ENCODE measurements around the gene TSPAN3. TPM values are rescaled to one million over a fixed set of nuclear protein-coding genes. Genes with fewer than 3 reads are reported as not detected.

The TSPAN3 gene
- total and polyA plus RNA-seq, 2 donors, result 108 to 127 TPM

DNA sequence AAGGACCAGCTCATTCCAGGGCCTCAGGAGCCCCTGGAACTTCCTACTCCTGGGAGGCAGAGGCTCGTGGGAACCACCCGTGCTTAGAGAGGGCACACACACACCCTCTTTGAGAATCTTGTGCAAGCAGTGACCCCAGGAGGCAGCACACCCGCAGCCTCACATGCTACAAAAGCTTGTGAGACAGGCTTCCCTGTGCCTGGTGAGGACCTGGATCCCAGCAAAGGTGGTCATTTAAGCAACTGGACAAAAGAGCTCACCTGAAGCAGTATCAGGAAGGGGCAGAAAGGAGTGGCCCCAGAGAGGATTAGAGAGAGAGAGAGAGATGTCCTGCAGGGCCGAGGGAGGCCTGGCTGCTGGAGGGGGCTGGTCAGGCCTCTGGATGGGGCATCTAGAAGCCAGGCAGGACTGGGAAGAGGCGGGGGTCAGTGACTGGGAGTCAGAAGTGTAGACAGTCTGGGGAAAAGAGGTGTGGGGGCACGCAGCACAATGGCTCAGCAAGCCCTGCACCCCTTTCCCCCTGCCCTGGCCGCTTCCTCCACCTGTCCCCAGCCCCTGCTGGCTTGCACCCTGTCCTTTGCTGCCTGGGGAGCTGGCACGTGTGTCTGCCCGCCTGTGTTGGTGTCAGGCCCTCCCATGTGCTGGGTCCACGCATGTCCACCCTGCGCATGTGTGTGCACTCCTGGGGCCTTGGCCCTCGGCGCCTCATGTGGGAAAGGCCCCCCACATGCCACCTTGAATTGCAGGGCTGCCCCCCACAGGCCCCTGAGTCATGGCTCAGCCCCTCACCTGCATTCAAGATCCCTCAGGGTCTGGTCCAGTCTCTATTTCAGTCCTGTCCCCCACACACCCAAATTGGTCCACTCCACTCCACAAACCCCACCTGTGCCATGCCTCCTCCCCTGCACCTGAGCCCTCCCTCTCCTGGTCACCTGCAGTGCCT, 36.9 kb downstream of the TSPAN3 start:
- Histone ChIP-seq H3K36me3 (ENCODE audit: control insufficient read depth in 2 of 2, insufficient read depth in 2 of 2, low read length in 1 of 2) (peaks cover 20 to 22% of the 10 kb centered on the region in 2 donors), H3K9me3 (ENCODE audit: control insufficient read depth in 2 of 2, insufficient read depth in 1 of 2, low read length in 1 of 2) (peaks cover 0 to 14% of the 10 kb centered on the region in 2 donors), H3K27me3 (ENCODE audit: control insufficient read depth in 2 of 2, insufficient read depth in 1 of 2, low read length in 1 of 2) (no peaks in the 10 kb centered on the region), H3K4me1 (ENCODE audit: control insufficient read depth in 2 of 2, insufficient read depth in 2 of 2, low read length in 2 of 2) (peaks cover 9 to 15% of the 10 kb centered on the region in 2 donors), H3K27ac (ENCODE audit: low read depth in 1 of 2, low read length in 1 of 2) (no peak overlapping the region), H3K4me3 (ENCODE audit: low read length in 2 of 2) (no peak overlapping the region)
- no peak for DNase-seq (ENCODE audit: low read depth in 6 of 9, low spot score in 9 of 9)
- 96% methylated on average over 13 of the region's 13 CpGs for WGBS

DNA sequence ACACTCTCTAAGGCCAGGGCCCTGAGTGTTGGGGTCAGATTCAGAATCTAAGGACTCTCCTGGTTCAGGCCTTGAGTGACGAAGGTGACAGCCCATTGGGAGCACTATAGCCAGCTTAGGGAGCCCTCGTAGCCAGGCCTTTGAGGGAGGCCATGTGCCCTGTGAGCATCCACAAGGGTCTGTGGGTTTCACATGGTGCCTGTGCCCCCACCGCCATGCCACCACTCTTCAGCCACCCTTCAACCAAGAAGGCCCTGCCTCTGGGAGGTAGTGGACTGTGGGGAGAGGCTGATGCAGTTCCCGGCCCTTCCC, 37.5 kb downstream of the TSPAN3 start:
- H3K36me3 ChIP-seq (ENCODE audit: control insufficient read depth in 2 of 2, insufficient read depth in 2 of 2, low read length in 1 of 2), result peaks cover 16 to 28% of the 10 kb centered on the region in 2 donors
- H3K4me1 ChIP-seq (ENCODE audit: control insufficient read depth in 2 of 2, insufficient read depth in 2 of 2, low read length in 2 of 2), result peaks cover 9 to 18% of the 10 kb centered on the region in 2 donors
- peaks cover 0 to 14% of the 10 kb centered on the region in 2 donors for H3K9me3 ChIP-seq (ENCODE audit: control insufficient read depth in 2 of 2, insufficient read depth in 1 of 2, low read length in 1 of 2)
- H3K27me3 ChIP-seq (ENCODE audit: control insufficient read depth in 2 of 2, insufficient read depth in 1 of 2, low read length in 1 of 2), result no peaks in the 10 kb centered on the region
- 99% methylated on average over 4 of the region's 4 CpGs for WGBS
- H3K4me3 ChIP-seq (ENCODE audit: low read length in 2 of 2), result no peak overlapping the region
- H3K27ac ChIP-seq (ENCODE audit: low read depth in 1 of 2, low read length in 1 of 2), result no peak overlapping the region
- no peak for DNase-seq (ENCODE audit: low read depth in 6 of 9, low spot score in 9 of 9)

DNA sequence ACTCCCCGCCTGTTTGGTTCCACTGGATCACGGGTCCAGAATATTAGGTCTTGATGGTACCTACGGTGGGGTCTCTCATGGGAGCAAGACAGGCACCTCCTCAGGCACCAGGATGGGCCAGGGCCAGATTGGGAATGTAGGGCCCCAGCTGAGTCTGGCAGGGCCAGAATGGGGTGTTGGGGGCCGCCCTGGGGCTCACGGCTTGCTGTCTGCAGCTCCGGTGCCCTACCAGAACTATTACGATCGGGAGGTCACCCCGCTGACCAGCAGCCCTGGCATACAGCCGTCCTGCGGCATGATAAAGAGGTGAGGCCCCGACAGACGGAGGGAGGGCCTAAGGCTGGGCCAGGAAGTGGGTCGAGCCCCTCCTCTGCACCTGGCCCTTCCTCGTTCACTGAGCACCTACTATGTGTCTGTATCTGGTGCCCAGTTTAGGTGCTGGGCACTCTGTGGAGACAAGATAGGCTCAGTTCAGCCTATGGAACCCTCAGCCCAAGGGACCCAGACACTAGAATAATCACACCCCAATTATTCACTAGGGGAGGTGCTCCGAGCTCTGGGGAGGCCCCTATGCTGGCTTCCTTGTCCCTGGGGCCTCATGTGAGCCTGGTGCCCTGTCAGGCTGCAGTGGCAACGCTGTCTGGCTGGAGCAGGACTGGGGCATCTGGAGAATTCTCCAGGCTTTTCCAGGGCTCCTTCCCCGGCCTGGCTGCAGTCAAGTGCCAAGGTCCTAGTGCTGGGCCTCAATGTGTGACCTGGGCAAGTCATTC, 38.1 kb downstream of the TSPAN3 start:
- peaks cover 0 to 12% of the 10 kb centered on the region in 2 donors for H3K9me3 ChIP-seq (ENCODE audit: control insufficient read depth in 2 of 2, insufficient read depth in 1 of 2, low read length in 1 of 2)
- peaks cover 18 to 28% of the 10 kb centered on the region in 2 donors for H3K36me3 ChIP-seq (ENCODE audit: control insufficient read depth in 2 of 2, insufficient read depth in 2 of 2, low read length in 1 of 2)
- peaks cover 9 to 18% of the 10 kb centered on the region in 2 donors for H3K4me1 ChIP-seq (ENCODE audit: control insufficient read depth in 2 of 2, insufficient read depth in 2 of 2, low read length in 2 of 2)
- H3K27ac ChIP-seq (ENCODE audit: low read depth in 1 of 2, low read length in 1 of 2), result no peak overlapping the region
- WGBS, result 96% methylated on average over 18 of the region's 18 CpGs
- no peak overlapping the region for H3K4me3 ChIP-seq (ENCODE audit: low read length in 2 of 2)
- no peak for DNase-seq (ENCODE audit: low read depth in 6 of 9, low spot score in 9 of 9)
- H3K27me3 ChIP-seq (ENCODE audit: control insufficient read depth in 2 of 2, insufficient read depth in 1 of 2, low read length in 1 of 2), result no peaks in the 10 kb centered on the region

DNA sequence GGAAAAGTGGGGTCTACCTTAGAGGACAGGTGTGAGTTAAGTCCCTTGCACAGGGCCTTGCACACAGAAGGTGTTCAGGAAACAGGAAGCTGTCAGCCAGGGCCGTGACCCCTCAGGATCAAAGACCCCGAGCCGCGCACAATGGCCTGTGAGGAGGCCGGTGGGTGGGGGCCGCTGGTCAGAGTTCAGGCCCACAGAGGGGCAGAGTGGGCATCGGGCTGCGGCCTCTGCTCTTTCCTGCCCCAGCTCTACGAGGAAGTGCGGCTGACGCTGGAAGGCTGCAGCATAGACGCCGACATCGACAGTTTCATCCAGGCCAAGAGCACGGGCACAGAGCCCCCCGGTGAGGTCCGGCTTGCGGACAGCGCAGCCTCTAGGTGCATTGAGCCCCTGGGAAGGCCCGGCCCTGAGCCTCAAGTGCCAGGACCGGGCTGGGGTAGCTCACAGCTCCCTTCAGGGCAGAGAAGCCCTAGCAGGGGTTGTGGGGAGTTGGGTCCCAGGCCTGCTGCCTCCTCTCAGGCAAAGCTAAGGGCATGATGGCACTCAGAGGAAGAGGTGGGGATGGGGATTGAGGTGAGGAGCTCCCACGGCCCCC, 38.8 kb downstream of the TSPAN3 start:
- Histone ChIP-seq H3K27me3 (ENCODE audit: control insufficient read depth in 2 of 2, insufficient read depth in 1 of 2, low read length in 1 of 2) (no peaks in the 10 kb centered on the region), H3K9me3 (ENCODE audit: control insufficient read depth in 2 of 2, insufficient read depth in 1 of 2, low read length in 1 of 2) (peaks cover 0 to 5% of the 10 kb centered on the region in 2 donors), H3K4me3 (ENCODE audit: low read length in 2 of 2) (no peak overlapping the region), H3K4me1 (ENCODE audit: control insufficient read depth in 2 of 2, insufficient read depth in 2 of 2, low read length in 2 of 2) (peaks cover 9 to 18% of the 10 kb centered on the region in 2 donors), H3K27ac (ENCODE audit: low read depth in 1 of 2, low read length in 1 of 2) (no peak overlapping the region), H3K36me3 (ENCODE audit: control insufficient read depth in 2 of 2, insufficient read depth in 2 of 2, low read length in 1 of 2) (peaks cover 18 to 23% of the 10 kb centered on the region in 2 donors)
- 93% methylated on average over 22 of the region's 22 CpGs for WGBS
- no peak for DNase-seq (ENCODE audit: low read depth in 6 of 9, low spot score in 9 of 9)

DNA sequence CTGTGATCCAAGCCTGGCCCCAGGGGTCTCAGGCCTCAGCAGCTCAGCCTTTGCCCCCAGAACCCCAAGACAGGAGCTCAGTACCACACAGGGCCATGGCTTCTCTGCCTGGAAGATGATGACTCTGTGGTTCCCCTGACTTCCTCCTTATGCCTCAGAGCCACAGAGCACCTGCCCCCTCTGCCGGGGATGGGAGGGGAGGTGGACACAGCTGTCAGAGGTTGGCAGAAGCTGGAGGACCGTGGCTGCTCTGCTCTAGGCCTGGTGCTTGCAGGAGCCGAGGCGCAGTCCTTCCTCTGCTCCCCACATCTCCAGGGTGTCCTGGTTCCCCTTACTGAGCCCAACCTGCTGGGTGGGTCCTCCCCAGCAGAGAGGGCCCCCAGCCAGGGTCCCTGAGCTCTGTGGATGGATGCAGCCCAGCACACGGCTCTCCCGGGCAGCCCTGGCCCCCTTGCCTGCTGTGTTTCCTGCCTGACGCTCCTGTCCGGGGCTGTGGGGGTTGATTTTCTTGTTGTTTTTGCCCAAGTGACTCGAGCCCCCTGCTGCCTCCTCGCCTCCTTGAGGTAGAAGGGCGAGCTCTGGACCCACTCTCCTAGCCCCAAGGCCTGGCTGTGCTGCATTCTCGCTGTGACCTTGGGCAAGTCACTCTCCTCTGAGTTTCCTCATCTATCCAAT, 39.4 kb downstream of the TSPAN3 start:
- no peak overlapping the region for H3K4me3 ChIP-seq (ENCODE audit: low read length in 2 of 2)
- WGBS, result 62% methylated on average over 12 of the region's 12 CpGs
- no peaks in the 10 kb centered on the region for H3K27me3 ChIP-seq (ENCODE audit: control insufficient read depth in 2 of 2, insufficient read depth in 1 of 2, low read length in 1 of 2)
- peaks cover 13 to 17% of the 10 kb centered on the region in 2 donors for H3K36me3 ChIP-seq (ENCODE audit: control insufficient read depth in 2 of 2, insufficient read depth in 2 of 2, low read length in 1 of 2)
- no peaks in the 10 kb centered on the region for H3K9me3 ChIP-seq (ENCODE audit: control insufficient read depth in 2 of 2, insufficient read depth in 1 of 2, low read length in 1 of 2)
- DNase-seq (ENCODE audit: low read depth in 6 of 9, low spot score in 9 of 9), result peak in 7 of 9 donors; percentile 48 to 90 (median 68)
- peak overlapping the region; percentile 11 to 51 for H3K27ac ChIP-seq (ENCODE audit: low read depth in 1 of 2, low read length in 1 of 2)
- H3K4me1 ChIP-seq (ENCODE audit: control insufficient read depth in 2 of 2, insufficient read depth in 2 of 2, low read length in 2 of 2), result peaks cover 9 to 18% of the 10 kb centered on the region in 2 donors

DNA sequence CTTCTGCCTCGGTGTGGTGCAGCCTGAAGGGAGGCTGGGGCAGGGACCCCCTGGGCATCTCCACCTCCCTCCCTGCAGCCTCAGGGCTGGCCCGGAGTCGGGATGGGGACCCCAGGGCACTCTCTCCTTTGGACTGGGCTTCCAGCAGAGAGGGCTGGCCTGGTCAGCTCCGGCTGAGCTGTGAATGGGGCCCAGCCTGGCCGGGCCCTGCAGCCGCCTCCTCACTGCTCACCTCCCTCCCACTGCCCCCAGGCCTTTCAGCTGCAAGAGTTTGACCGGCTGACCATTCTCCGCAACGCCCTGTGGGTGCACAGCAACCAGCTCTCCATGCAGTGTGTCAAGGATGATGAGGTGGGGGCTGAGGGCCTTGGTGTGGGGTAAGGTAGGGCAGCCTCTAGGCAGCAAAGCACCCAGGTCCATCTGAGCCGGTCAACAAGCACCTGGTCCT, 40.0 kb downstream of the TSPAN3 start:
- Histone ChIP-seq H3K27me3 (ENCODE audit: control insufficient read depth in 2 of 2, insufficient read depth in 1 of 2, low read length in 1 of 2) (no peaks in the 10 kb centered on the region), H3K4me1 (ENCODE audit: control insufficient read depth in 2 of 2, insufficient read depth in 2 of 2, low read length in 2 of 2) (peaks cover 9 to 18% of the 10 kb centered on the region in 2 donors), H3K27ac (ENCODE audit: low read depth in 1 of 2, low read length in 1 of 2) (peak overlapping the region in 1 of 2 donors; percentile 51), H3K9me3 (ENCODE audit: control insufficient read depth in 2 of 2, insufficient read depth in 1 of 2, low read length in 1 of 2) (no peaks in the 10 kb centered on the region), H3K36me3 (ENCODE audit: control insufficient read depth in 2 of 2, insufficient read depth in 2 of 2, low read length in 1 of 2) (peaks cover 8 to 11% of the 10 kb centered on the region in 2 donors), H3K4me3 (ENCODE audit: low read length in 2 of 2) (no peak overlapping the region)
- WGBS, result 92% methylated on average over 10 of the region's 10 CpGs
- DNase-seq (ENCODE audit: low read depth in 6 of 9, low spot score in 9 of 9), result no peak

DNA sequence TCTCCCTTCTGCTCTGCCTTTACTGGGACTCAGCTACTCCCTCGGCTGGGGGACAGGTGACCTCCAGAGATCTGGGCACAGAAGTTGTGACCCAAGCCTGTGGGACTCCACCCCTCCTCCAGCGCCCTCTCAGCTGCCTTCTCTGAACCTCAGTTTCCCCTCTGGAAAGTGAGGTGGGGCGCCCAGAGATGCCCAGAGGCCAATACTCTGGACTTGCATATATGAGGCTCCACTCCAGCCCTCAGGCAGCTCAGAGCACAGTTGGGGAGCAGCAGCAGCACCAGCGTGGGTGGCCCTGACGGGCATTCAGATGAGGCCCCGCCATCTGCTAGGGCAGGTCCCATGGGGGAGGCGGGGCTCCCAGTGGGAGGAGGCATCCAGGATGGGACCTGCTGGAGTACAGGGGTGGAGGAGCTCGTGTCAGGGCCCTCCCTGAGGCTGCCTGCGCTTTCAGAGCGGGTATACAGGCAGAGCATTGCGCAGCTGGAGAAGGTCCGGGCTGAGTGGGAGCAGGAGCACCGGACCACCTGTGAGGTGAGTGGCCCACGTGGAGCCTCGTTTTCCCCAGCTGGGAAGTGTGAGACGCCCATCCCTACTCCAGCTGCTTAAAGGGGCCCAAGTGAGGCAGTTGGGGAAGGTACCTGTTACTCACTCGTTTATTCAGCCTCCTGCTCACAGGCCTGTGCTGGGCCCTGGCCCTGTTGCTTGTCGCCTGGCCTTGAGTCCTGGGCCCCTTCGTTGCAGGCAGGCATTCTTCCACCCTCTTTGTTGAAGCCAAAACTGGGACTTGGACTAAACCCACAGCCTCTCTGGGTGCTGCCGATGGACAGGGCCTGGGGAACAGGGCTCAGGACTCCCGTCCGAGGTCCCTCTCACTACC, 40.6 kb downstream of the TSPAN3 start:
- Histone ChIP-seq H3K9me3 (ENCODE audit: control insufficient read depth in 2 of 2, insufficient read depth in 1 of 2, low read length in 1 of 2) (no peaks in the 10 kb centered on the region), H3K36me3 (ENCODE audit: control insufficient read depth in 2 of 2, insufficient read depth in 2 of 2, low read length in 1 of 2) (peaks cover 6% of the 10 kb centered on the region in 2 donors), H3K4me3 (ENCODE audit: low read length in 2 of 2) (no peak overlapping the region), H3K4me1 (ENCODE audit: control insufficient read depth in 2 of 2, insufficient read depth in 2 of 2, low read length in 2 of 2) (peaks cover 9 to 18% of the 10 kb centered on the region in 2 donors), H3K27me3 (ENCODE audit: control insufficient read depth in 2 of 2, insufficient read depth in 1 of 2, low read length in 1 of 2) (no peaks in the 10 kb centered on the region), H3K27ac (ENCODE audit: low read depth in 1 of 2, low read length in 1 of 2) (no peak overlapping the region)
- no peak for DNase-seq (ENCODE audit: low read depth in 6 of 9, low spot score in 9 of 9)
- 94% methylated on average over 22 of the region's 22 CpGs for WGBS
